GM18868 (cell line): ENCODE measurements around the gene DCLK1.

Experiments used
- ATAC-seq: cut with Tn5 transposase; IDR thresholded peaks from one replicate; pipeline ENCODE4 v1.9.1; 2021; ENCODE audit warnings: mild to moderate bottlenecking, moderate library complexity; ENCODE audit not compliant: unreplicated experiment

DCLK1 gene

GRCh38 chr13:36131222-36131930 lies at the start of gene DCLK1:
DCLK1 (minus strand) TSS chr13:36131382.
- ATAC-seq, result no peak

DNA sequence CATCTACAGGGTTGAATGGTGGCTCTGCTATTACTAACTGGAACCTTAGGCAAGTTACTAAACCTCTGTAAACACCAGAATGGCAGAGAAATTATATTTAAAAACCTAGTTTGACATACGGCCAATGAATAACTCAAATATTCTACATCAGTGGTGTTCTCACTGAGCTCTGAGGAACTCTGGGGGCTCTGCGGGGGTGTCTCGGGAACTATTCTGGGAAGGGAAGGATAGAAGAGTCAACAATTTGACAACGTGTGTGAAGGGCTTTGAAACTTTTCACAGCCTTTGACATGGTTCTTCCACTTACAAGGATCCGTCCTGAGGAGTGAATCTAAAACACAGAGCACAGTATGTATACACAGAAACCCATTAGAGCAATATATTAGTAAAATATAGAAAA lies 44.4 kb upstream of the DCLK1 start:
- no peak for ATAC-seq

DNA sequence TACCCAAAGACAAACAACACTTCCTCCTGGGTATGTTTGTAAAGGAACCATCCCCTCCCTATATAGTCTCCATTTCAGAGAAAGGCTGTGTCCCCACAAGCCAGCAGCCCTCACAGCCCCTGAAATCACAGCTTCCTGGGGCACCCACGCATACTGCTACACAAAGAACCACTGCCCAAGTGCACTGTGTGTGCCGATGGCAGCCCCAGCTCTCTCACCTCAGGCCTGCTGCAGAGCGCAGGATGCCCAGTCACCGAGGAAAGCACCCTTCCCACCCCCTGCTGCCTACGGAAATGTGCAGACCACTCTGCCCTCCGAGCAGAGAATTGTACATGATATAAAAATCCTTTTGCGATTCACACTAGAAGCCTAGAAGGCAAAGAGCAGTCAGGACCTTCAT lies 43.7 kb upstream of the DCLK1 start:
- ATAC-seq, result no peak

DNA sequence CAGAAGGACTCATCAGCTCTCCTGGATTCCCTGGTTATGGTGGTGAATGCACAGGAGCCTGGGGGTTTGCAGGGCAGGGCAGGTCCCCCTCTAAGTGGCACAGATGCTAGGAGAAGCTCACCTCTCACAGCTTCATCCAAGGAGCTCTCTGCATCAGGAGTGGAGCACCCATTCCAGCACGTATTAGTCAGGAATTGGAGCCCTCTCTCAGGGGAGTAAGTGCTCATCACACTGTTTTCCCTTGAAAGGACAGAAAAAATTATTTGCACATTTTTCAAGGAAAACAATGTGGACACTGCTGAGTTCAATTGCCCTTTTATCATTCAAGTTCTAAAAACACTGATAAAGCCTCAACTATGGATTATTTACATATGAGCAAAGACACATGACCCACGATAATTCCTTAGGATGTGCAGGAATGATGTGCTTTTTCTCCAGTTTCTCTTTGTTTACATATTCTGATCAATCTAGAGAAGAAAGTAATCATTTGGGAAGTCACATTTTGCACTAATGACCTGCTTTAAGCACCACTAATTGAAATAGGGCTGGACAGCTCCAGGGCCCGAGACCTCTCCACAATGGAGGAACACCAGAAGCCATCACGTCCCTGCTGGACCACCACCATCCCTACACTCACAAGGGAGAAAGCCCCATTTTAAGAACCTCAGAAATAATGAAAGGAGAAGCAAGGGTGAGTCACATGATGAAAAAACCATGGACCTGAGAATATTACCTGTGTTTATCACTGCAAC lies 42.6 kb upstream of the DCLK1 start:
- ATAC-seq, result no peak

GRCh38 chr13:36166046-36166445 lies 34.9 kb upstream of the DCLK1 start:
- ATAC-seq, result no peak

- no peak for ATAC-seq
Observed at GRCh38 chr13:36163809-36164308, 32.7 kb upstream of the DCLK1 start.

DNA sequence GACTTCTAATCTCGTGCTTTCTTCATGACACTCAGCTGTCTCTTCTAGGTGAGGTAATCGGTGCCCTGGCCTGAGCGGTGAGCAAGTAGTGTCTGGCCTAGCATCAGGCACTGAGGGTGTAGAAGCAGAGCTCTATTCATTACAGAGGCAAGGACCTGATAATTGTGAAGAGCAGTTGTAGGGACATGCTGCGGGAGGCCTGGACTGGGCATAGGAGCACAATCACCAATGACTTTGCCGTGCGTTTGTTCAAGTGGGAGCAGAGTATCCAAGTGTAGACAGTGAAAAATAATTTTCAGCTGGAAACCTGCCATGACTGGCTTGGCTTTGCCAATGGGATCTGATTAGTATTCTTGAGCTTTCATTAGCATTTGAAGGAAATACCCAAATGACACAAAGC lies 32.1 kb upstream of the DCLK1 start:
- ATAC-seq, result no peak

- ATAC-seq, result no peak
Observed at GRCh38 chr13:36160297-36160696, 29.1 kb upstream of the DCLK1 start.

DNA sequence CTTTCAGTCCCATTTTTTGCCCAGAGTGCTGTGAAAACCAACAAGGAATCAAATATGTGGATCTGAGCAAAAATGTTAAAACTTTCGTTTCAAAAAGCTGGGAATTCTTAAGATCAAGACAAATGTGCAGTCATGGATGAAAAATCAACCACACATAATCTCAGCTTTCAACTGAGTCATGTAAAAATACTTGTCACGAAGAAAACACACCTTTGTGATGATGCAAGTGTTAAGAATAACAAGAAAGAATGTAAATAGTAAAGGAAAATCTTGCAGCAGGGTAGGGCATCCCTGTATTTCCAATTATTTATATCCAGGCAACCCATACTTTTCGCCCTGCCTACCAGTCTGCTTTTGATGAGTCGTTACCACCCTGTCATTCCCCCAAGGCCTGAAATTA lies 27.4 kb upstream of the DCLK1 start:
- ATAC-seq, result no peak

DNA sequence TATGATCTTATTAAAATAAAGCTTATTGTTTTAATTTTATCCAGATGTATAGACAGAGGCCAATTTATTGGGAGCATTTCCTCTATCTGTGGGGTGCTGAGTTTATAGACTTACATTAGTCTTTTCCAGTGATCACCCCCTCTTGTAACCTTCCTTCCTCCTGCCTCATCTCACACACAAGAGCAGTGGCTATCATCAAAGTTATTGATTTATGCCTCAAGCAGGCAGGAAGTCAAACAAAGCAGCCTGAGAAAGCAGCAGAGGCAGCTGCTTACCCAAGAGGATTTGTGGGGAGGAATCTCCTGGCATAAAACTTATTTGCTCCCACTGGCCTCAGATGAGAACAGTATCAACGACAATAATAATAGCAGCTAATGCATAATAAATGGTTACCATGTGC lies 26.3 kb upstream of the DCLK1 start:
- no peak for ATAC-seq

- ATAC-seq, result no peak
Observed at GRCh38 chr13:36154567-36155291, 23.5 kb upstream of the DCLK1 start.

GRCh38 chr13:36151591-36151990 lies 20.4 kb upstream of the DCLK1 start:
- no peak for ATAC-seq

DNA sequence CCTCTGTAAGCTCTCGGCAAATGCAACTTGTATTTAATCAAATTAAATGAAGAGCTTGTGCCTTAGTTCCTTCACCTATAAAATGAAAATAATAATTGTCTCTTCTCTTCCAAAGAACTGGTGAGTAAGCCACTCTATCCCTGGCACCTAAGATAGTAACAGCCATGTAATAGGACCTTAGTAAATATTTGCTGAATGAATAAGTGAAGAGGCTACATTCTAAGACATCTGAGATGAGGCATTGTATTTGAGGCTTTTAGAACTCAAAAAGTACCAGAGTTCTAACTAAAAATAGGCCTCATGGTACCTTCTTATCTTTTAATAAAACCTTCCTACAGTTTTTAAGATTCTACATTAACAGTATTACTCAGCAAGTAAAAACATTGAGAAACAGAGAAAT lies 17.3 kb upstream of the DCLK1 start:
- ATAC-seq, result no peak

DNA sequence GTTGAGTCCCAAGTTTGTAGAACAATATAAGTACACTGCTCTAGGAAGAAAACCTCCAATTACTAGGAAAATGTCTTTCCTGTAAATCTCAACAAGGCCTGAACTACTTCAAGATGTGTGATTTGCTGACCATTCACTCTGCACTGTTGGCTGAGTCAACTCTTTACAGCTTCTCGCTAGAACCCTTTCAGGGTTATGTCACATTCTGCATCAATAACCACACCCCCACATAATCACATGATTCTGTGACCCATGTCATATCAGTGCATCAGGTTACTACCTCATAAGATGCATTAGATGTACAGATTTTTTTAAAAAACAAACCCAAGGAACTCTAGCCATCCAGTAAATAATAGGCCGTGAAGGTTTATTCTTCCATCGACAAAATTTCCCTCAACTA lies 16.1 kb upstream of the DCLK1 start:
- no peak for ATAC-seq

DNA sequence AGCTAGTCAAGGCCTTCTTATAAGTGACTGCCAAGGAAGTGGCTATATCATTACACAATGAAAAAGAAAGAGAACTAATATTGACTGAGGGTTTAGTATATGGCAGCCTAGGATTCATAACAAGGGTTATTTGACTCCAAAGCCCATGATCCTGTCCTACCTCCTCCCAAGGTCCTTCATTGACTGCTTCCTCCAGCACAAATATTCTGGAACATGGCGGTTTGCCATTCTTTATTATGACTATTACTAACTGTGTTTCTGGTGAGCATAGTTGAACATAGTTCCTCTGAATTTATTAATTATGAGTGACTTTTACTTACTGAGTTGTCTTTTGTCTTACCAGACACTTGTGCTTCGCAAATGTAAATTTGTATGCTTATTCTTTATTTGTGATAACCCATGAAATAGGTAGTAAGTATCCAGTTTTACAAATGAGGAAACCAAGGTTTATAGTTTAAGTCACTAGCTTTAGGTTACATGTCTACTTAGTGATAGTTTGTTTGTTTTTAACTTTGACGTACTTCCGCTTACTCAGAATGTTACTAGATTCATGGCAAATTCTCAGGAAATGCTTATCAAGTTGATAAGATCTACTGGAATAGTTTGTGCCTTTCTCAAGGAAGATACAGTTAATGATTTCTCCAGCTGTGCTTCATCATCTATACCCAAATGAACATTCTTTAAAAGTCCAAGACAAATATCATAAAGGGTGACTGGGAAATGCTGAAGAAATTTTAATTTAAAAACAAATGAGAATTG lies 15.5 kb upstream of the DCLK1 start:
- ATAC-seq, result no peak

DNA sequence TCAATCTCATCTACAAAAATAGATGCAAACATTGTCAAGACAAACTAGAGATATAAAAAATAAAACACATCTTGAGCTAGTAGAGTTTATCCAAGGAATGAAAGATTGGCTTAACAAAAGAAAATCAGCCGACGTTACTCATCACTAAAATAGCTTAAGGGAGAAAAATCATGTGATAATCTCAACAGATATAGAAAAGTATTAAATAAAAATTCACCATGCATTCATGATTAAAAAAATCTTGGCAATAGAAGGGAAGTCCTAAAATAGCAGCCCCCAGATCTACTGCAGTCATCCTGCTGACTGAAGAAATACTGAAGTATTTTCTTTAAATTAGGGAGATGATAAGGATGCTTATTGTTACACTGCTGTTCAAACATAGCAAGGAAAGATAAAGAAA lies 12.6 kb upstream of the DCLK1 start:
- ATAC-seq, result no peak

DNA sequence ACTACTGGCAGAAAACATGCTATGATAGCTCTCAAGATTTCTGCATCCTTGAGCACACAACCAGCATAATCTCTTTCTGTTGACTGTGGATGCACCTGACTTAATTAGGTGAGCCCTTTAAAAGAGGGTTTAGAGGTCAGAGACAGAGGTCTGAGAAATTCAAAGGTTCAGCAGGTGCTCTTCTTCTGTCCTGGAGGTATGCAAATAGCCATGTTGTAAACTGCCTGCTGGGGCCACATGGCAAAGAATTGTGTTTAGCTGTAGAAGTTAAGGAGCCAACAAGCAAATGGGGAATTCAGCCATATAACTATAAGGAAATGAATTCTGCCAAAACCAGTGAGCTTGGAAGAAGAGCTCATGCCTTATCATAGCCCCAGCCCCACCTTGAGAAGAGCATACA lies 11.6 kb upstream of the DCLK1 start:
- no peak for ATAC-seq

DNA sequence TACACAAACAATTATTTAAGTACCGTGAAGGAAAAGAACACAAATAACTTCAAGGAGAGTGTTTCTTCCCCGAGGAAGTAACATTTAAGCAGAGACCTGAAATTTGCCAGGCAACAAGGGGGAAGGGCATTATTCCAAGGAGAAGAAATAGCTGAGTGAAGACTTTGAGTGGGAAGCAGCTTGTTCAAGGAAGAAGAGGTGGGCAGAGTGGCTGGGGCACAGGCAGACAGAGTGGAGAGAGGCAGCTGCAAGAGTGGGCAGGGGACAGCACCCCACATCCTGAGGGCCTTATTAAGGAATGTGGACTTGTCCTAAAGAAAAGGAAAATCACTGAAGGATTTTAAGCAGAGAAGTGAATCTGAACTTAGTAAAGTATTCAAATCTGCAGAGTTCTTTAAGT lies 4.7 kb upstream of the DCLK1 start:
- ATAC-seq, result no peak

- no peak for ATAC-seq
Observed at GRCh38 chr13:36134632-36135031, 3.5 kb upstream of the DCLK1 start.

DNA sequence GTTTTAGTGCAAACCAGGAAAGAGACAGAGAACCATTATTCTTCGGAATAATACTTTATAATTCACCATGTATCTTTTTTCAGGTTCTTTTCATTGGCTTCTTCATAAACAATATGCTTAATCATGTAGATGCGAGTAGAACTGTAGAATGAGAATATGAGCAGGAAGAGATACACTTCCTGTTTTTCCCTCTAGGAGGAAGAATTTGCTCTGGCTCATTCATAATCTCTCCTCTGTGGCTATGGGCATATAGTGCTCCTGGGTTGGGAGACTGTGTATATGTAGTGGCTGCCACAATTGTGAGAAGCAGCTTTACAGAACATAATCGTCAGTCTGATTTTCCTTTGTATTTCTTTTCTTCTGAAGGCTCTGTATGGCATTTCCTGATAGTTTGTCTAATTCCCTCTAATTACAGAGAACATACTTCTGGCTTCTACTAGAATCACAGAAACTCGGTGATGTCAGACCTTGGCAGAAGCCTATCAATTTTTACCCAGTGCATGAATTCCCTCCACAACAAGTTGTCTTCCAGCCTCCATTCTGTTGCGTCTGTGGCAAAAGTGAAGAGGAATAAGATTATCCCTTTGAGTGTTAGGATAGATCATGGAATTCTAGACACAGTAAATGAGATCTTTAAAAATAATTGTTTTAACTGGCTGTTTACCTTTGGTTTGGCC lies 2.9 kb upstream of the DCLK1 start:
- no peak for ATAC-seq

GRCh38 chr13:36132376-36132775 lies 1.2 kb upstream of the DCLK1 start:
- no peak for ATAC-seq
